GM18909 (cell line): ENCODE results near the gene P4HA2.
A peak's percentile ranks its signal among the peaks of the same experiment; 100 is the strongest.

ENCODE experiments used
- ATAC-seq: cut with Tn5 transposase; IDR thresholded peaks from one replicate; pipeline ENCODE4 v1.9.1; 2021; ENCODE audit warnings: mild to moderate bottlenecking; ENCODE audit not compliant: unreplicated experiment, poor library complexity

The P4HA2 gene

GRCh38 chr5:132226516-132227234 is 978 bp downstream of the P4HA2 start:
- no peak for ATAC-seq

GRCh38 chr5:132225165-132226032 is 2.3 kb downstream of the P4HA2 start:
- no peak for ATAC-seq

GRCh38 chr5:132224716-132225115 is 2.9 kb downstream of the P4HA2 start:
- ATAC-seq, result no peak

- no peak for ATAC-seq
Observed at GRCh38 chr5:132223861-132224260, 3.8 kb downstream of the P4HA2 start.

- peak; percentile 65 for ATAC-seq
Observed at GRCh38 chr5:132222649-132223038, 5.0 kb downstream of the P4HA2 start.

GRCh38 chr5:132221781-132222648 is 5.6 kb downstream of the P4HA2 start:
- ATAC-seq, result peak; percentile 5

GRCh38 chr5:132220491-132220890 is 7.2 kb downstream of the P4HA2 start:
- ATAC-seq, result no peak

GRCh38 chr5:132219981-132220380 is 7.7 kb downstream of the P4HA2 start:
- no peak for ATAC-seq

GRCh38 chr5:132219289-132219970 is 8.2 kb downstream of the P4HA2 start:
- ATAC-seq, result no peak

- ATAC-seq, result no peak
Observed at GRCh38 chr5:132218321-132218720, 9.3 kb downstream of the P4HA2 start.

GRCh38 chr5:132215329-132215728 is 12.3 kb downstream of the P4HA2 start:
- ATAC-seq, result no peak

- ATAC-seq, result no peak
Observed at GRCh38 chr5:132214491-132214890, 13.2 kb downstream of the P4HA2 start.

- ATAC-seq, result no peak
Observed at GRCh38 chr5:132213666-132214065, 14.0 kb downstream of the P4HA2 start.

- ATAC-seq, result no peak
Observed at GRCh38 chr5:132211787-132212186, 15.9 kb downstream of the P4HA2 start.

GRCh38 chr5:132210944-132211343 is 16.7 kb downstream of the P4HA2 start:
- ATAC-seq, result no peak

GRCh38 chr5:132209901-132210545 is 17.6 kb downstream of the P4HA2 start:
- ATAC-seq, result no peak

GRCh38 chr5:132209131-132209530 is 18.5 kb downstream of the P4HA2 start:
- no peak for ATAC-seq

GRCh38 chr5:132207778-132208177 is 19.9 kb downstream of the P4HA2 start:
- ATAC-seq, result no peak

- no peak for ATAC-seq
Observed at GRCh38 chr5:132206782-132207181, 20.9 kb downstream of the P4HA2 start.
